Activated CD8-positive, alpha-beta memory T cell treated with anti-CD3 and anti-CD28 coated beads, Interleukin-2, amount 50 U/mL, for 1 hour (primary cell): ENCODE data around the gene POC1A.
A peak's percentile ranks its signal among the peaks of the same experiment; 100 is the strongest.

ENCODE experiments used
- DNase-seq: peaks from one replicate; pipeline ENCODE4 v3.0.0-alpha.2; 2020; ENCODE audit errors: extremely low read depth

Gene POC1A

GRCh38 chr3:52128118-52128683, 26.0 kb downstream of the POC1A start:
- DNase-seq: no peak

- no peak for DNase-seq
Measured at GRCh38 chr3:52126500-52126899, 27.7 kb downstream of the POC1A start.

- no peak for DNase-seq
Measured at GRCh38 chr3:52126036-52126435, 28.2 kb downstream of the POC1A start.

GRCh38 chr3:52124766-52125165, 29.5 kb downstream of the POC1A start:
- no peak for DNase-seq

- no peak for DNase-seq
Measured at GRCh38 chr3:52124126-52124525, 30.1 kb downstream of the POC1A start.

DNA sequence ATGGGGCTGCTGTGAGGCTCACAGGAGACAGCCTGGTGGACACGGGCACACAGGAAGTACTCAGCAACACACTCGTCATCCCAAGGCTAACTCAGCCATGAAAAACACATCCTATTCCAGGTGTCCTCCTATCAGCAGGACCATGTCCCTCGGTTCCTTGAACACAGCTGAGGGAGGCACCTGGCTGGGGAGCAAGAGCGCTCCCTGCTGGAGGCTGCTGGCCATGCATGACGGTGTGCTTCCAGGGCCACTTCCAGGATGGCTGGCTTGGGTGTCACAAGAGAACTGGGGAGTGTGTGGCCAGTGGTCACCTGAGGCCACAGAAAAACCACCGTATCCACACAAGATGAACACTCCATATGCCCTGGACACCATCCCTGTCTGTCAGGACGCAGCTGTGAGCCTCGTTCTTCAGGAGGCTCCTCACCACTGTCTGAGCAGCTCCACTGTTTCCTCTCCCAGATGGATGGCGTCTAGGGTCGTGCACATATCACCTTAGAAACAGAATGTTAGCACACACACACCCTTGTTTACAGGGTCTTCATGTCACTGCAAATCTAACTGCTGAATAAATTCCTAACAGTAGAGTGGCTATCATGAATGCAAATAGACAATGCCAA, 31.0 kb downstream of the POC1A start:
- peak; percentile 19 for DNase-seq

GRCh38 chr3:52122491-52122890, 31.7 kb downstream of the POC1A start:
- DNase-seq: no peak

DNA sequence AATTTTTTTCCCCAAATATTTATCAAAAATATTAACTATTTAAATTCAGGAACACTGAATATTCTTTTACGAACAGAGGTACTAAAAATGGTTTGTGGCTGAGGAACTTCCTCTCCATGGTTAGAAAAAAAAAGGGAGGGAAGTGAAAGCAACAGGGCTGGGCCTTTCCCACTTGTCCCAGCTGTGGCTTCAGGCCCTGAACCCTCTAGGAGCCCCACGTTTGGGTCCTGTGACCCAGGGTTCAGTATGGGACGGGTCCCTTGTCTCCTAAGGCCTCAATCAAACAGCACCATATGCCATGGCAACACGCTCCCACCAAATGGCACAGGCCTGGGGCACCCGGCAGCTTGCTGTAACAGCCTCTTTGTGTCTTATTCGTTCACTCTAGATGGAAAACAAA, 32.4 kb downstream of the POC1A start:
- no peak for DNase-seq

DNA sequence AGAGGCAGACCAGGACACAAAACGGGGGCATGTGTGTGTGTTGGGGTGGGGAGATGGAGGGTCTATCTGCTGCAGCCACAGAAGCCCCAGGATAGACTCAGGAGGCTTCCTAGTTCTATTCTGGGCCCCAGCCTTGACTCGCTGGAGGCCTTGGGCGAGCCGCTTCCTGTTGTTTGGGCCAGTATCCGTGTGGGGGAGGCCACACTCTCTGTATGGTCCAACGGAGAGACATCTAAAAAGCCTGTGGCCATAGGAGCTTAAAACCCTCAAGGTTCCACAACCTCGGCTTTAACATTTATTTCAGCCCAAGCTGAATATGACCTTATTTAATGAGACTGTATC, 32.8 kb downstream of the POC1A start:
- no peak for DNase-seq

GRCh38 chr3:52120556-52121463, 33.4 kb downstream of the POC1A start:
- no peak for DNase-seq

DNA sequence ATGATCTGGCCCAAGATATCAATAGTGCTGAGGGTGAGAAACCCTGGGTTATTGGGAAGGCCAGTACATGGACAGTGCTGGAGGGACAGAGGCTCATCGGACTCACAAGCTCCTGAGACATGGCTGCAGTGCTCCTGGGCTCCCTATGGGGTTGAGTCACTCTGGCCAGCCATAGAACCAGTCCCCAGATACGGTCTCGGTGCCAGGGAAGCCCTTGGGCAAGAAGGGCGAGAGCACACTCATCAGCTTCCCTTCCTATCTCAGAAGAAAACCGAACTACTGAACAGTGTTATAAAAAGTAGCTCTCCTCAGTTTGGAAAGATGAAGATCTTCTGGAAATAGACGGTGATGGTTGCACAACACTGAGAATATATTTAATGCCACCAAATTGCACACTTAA, 34.4 kb downstream of the POC1A start:
- no peak for DNase-seq

GRCh38 chr3:52119099-52119498, 35.1 kb downstream of the POC1A start:
- no peak for DNase-seq

DNA sequence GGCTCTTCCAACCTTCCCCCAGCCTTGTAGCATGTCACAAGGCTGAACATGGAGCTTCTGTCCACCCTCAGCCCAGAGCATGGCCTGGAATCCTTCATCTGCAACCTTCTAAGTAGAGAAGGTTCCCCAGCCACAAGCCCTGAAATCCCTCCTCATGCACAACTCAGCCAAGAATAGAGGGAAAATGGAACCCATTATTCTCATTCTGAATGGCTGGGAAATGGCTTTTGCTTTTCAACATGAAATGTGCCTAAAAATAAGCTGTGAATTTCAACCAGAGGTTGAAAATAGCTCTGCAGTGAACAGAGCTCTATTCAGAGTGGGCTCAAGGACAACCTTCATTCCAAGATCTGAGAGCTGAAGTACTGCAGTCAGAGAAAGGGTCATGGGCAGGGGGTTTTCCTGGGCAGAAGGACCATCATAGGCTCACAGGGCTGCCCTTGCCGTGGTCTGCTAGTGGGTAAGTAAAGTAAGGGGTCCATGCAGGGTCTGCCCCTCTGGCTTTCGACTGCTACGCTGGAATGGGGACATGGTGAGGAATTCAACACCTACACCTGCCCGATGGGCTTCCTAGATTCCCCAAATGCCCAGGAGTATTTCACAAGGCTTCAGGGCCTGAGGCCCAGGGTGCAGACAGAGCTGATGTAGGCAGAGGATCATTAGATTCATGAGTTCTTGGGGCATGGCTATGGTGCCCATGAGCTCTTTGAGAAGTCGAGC, 35.9 kb downstream of the POC1A start:
- no peak for DNase-seq

- DNase-seq: no peak
Measured at GRCh38 chr3:52117537-52117936, 36.7 kb downstream of the POC1A start.

- DNase-seq: no peak
Measured at GRCh38 chr3:52112056-52112455, 42.2 kb downstream of the POC1A start.

DNA sequence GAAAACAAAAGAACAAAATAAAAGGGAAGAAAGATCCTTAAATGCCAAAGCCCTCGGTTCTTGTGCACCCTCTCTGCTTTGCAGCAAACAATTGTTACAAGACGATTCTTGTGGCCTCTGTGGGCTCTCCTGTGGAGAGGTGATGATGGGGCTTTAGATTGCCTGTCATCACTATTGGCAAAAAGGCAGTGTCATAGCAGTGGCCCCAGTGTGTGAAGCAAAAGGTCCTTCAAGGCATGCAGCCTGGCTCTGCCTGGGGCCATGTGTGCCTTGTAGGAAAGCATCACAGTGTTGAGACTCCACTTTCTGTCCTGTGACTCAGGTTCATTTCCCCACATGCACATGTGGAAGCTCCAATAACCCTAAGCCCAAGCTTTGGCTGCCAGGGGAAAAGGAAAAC, 43.7 kb downstream of the POC1A start:
- DNase-seq: no peak

- DNase-seq: no peak
Measured at GRCh38 chr3:52109611-52110301, 44.5 kb downstream of the POC1A start.

- no peak for DNase-seq
Measured at GRCh38 chr3:52108302-52109232, 45.7 kb downstream of the POC1A start.

- no peak for DNase-seq
Measured at GRCh38 chr3:52106951-52107611, 47.1 kb downstream of the POC1A start.
